GM13977 (cell line): Measurements from ENCODE around the gene LARGE1.

Experiments
- DNase-seq: peaks from one replicate; pipeline ENCODE4 v3.0.0; 2012; ENCODE audit warnings: low spot score
- in situ Hi-C: fragments of 300-500 bp; cut with MboI; formaldehyde crosslinking; loops from one replicate; pipeline ENCODE4 v1.12.0; 2022; ENCODE audit warnings: low sequenced_read_pairs, low pct_unique_long_range_greater_than_20kb, mixed read lengths, inconsistent platforms; ENCODE audit not compliant: unreplicated experiment
- TF ChIP-seq, protein P1 (sequence below): IDR thresholded peaks from 2 replicates; pipeline ENCODE4 v1.5.1; 2012; ENCODE audit warnings: mild to moderate bottlenecking, control low read depth; ENCODE audit not compliant: insufficient read depth; ENCODE audit errors: extremely low read depth, missing control alignments

The LARGE1 gene

GRCh38 chr22:33652615-33653014, 267.7 kb downstream of the LARGE1 start:
- in situ Hi-C loops: no loop called here
- TF ChIP-seq, protein P1, sequence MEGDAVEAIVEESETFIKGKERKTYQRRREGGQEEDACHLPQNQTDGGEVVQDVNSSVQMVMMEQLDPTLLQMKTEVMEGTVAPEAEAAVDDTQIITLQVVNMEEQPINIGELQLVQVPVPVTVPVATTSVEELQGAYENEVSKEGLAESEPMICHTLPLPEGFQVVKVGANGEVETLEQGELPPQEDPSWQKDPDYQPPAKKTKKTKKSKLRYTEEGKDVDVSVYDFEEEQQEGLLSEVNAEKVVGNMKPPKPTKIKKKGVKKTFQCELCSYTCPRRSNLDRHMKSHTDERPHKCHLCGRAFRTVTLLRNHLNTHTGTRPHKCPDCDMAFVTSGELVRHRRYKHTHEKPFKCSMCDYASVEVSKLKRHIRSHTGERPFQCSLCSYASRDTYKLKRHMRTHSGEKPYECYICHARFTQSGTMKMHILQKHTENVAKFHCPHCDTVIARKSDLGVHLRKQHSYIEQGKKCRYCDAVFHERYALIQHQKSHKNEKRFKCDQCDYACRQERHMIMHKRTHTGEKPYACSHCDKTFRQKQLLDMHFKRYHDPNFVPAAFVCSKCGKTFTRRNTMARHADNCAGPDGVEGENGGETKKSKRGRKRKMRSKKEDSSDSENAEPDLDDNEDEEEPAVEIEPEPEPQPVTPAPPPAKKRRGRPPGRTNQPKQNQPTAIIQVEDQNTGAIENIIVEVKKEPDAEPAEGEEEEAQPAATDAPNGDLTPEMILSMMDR: no peak
- DNase-seq: no peak

- TF ChIP-seq, protein P1: no peak
- DNase-seq: no peak
- in situ Hi-C loops: no loop called here
These were observed 270.0 kb downstream of the LARGE1 start for GRCh38 chr22:33650244-33650643.

GRCh38 chr22:33648478-33648877, 271.8 kb downstream of the LARGE1 start:
- DNase-seq: no peak
- TF ChIP-seq, protein P1: no peak
- in situ Hi-C loops: no loop called here

- no peak for DNase-seq
- TF ChIP-seq, protein P1: no peak
- in situ Hi-C loops: no loop called here
These were observed 279.4 kb downstream of the LARGE1 start for GRCh38 chr22:33640900-33641299.

DNA sequence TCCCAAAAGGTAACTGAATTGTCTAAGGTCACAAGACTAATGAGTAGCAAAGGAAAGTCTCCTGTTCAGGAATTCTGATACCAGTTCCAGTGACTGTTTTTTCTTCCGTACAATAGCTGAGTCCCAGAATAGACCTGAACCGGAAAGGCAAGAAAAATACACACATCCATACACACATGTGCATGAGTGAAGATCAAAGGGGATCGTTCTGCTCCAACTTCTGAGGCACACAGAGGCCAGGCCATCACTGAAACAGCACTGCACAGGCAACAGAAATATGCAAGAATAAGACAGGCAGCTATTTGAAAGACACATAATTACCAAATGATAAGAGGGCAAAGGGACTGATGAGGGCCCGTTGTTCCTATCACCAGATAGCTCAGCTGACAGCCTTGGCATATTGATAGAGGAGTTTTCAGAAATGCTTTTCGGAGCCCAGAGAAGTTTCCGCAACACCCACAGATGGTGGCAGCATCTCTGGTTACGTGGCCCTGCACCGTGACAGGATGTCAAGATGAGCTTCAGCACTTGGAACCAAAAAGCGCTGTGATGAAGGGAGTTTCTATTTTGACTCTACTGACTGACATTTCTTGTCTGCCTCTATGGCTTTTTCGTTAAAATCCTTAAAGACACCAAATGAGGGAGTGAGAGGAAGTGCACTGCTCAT, 280.6 kb downstream of the LARGE1 start:
- in situ Hi-C loops: no loop called here
- DNase-seq: no peak
- TF ChIP-seq, protein P1: no peak

DNA sequence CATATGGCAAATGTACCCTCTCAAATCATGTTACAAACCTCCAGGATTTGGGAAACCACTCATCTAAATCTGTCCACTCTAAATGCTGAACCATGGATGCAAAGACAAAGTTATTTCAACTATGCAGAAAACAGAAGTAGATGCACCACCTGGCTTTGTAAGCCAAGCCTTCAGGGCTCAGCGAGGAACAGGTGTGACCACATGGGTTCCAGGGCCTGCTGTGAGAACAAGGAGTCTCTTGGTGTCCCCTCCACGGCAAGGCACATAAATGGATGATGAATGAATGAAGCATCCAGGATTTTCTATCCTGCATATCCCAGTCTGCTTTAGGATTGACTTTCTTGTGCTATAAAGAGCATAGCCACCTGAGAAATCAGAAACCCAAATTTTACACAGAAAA, 284.5 kb downstream of the LARGE1 start:
- DNase-seq: no peak
- in situ Hi-C loops: no loop called here
- TF ChIP-seq, protein P1: no peak

- TF ChIP-seq, protein P1: no peak
- in situ Hi-C loops: no loop called here
- DNase-seq: no peak
These were observed 288.5 kb downstream of the LARGE1 start for GRCh38 chr22:33631777-33632176.
